ENCODE data around the gene LAMB4. TPM values are rescaled to one million over a fixed set of nuclear protein-coding genes. Genes with fewer than 3 reads are reported as not detected.
A peak's percentile ranks its signal among the peaks of the same experiment; 100 is the strongest.

Gene LAMB4
- total RNA-seq, 1 donor, result 0.45 TPM

GRCh38 chr7:108165723-108166122 is 35.6 kb upstream of the LAMB4 start:
- TF ChIP-seq, protein P1, sequence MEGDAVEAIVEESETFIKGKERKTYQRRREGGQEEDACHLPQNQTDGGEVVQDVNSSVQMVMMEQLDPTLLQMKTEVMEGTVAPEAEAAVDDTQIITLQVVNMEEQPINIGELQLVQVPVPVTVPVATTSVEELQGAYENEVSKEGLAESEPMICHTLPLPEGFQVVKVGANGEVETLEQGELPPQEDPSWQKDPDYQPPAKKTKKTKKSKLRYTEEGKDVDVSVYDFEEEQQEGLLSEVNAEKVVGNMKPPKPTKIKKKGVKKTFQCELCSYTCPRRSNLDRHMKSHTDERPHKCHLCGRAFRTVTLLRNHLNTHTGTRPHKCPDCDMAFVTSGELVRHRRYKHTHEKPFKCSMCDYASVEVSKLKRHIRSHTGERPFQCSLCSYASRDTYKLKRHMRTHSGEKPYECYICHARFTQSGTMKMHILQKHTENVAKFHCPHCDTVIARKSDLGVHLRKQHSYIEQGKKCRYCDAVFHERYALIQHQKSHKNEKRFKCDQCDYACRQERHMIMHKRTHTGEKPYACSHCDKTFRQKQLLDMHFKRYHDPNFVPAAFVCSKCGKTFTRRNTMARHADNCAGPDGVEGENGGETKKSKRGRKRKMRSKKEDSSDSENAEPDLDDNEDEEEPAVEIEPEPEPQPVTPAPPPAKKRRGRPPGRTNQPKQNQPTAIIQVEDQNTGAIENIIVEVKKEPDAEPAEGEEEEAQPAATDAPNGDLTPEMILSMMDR (IDR thresholded peaks at IDR 0.05; ENCODE audit: insufficient read depth, low read length), result no peak
- DNase-seq (ENCODE audit: low read depth), result no peak
- H3K4me3 ChIP-seq (ENCODE audit: low read depth, low read length), result no peak overlapping the region

DNA sequence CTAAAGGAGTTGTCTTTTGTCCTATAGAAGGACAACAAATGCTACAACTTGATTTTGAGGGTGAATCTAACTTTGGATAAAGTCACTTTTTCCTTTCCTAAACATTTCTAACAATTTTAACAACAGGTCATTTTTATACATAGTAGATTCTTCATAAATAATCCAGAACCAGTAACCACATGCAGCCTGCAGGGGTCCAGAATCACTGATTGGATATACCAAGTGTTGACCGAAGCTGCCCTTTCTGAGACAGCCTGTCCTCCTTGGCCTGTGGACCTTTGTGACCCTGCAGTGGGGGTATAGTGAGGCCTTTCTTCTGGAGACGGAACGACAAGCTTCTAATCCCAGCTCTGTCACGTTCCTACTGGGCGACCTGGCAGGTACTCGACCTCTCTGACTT is 34.8 kb upstream of the LAMB4 start:
- TF ChIP-seq, protein P1 (IDR thresholded peaks at IDR 0.05; ENCODE audit: insufficient read depth, low read length), result peak; percentile 7
- H3K4me3 ChIP-seq (ENCODE audit: low read depth, low read length), result no peak overlapping the region
- DNase-seq (ENCODE audit: low read depth), result no peak

DNA sequence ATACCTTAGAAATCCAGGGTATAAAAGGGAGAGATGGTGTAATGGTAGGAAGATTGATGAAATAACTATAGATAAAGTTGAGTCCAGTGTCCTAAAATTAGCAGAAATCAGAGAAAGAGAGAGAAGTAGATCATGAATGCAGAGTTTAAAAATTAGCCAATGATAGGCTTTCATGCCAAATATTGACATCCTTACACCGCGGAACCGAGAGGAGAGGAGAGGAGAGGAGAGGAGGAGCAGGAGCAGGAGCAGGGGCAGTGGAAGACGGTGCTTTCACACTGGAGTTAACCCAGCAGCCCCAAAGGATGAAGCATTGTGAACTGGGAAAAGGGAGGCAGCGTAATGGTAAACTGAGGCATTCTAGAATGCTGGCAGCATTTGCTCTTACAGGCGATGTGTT is 34.2 kb upstream of the LAMB4 start:
- TF ChIP-seq, protein P1 (IDR thresholded peaks at IDR 0.05; ENCODE audit: insufficient read depth, low read length), result no peak
- H3K4me3 ChIP-seq (ENCODE audit: low read depth, low read length), result no peak overlapping the region
- DNase-seq (ENCODE audit: low read depth), result no peak

DNA sequence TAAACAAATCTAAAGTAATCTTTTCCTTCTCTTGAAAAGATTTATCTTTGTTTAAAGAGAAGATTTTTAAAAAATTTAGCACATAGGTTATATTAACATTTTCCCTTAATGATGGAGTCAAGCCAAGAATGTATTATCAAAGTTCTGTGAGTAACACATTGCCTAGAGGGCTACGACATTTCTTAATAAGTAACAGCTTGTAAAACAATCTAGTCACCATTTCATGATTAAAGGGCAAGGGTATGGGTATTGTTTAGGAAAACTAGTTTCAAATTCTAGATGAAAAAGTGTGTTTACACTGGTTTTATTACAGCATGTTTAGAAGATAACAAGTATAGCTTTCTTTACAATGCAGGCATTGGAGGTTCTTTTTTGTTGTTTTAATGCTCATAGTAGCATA is 28.6 kb upstream of the LAMB4 start:
- TF ChIP-seq, protein P1 (IDR thresholded peaks at IDR 0.05; ENCODE audit: insufficient read depth, low read length), result no peak
- peak; percentile 28 for DNase-seq (ENCODE audit: low read depth)
- no peak overlapping the region for H3K4me3 ChIP-seq (ENCODE audit: low read depth, low read length)

DNA sequence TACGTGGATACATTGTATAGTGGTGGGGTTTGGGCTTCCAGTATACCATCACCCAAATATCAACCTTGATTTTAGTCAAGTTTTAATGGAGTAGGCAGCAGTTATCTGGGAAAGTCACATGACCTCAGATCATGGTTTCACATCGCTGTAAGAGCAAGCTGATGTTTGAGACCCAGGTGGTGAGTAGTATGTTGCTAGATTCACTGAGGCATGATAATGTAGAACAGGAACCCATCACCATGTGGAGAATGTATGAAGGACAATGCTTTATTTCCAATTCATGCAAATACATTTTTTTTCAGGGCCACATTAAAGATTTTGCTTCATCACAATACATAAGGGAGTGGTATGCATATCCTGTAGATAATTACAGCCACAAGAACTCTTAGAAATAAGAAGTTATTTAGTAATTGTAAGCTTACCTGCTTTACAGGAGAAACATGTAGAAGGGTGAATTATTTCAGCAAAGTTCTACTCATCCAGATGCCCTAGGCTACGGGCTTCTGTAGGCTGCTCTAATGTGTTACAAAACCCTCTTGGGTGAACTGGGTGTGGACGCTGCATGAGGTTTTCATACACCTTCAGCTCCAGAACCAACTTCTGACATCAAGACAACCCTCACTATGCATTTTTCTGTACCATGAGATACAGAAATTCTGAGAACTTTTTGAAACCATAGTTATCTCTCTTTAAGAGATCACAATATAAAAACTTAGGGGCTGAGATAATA is 27.6 kb upstream of the LAMB4 start:
- no peak for DNase-seq (ENCODE audit: low read depth)
- TF ChIP-seq, protein P1 (IDR thresholded peaks at IDR 0.05; ENCODE audit: insufficient read depth, low read length), result no peak

GRCh38 chr7:108156897-108157605 is 26.9 kb upstream of the LAMB4 start:
- TF ChIP-seq, protein P1 (IDR thresholded peaks at IDR 0.05; ENCODE audit: insufficient read depth, low read length), result no peak
- DNase-seq (ENCODE audit: low read depth), result no peak
- H3K4me3 ChIP-seq (ENCODE audit: low read depth, low read length), result no peak overlapping the region

More for the DNA sequence above, 27.6 kb upstream of the LAMB4 start:
- H3K4me3 ChIP-seq (ENCODE audit: low read depth, low read length), result no peak overlapping the region
